ENCODE data around the gene SPRR4.

DNA sequence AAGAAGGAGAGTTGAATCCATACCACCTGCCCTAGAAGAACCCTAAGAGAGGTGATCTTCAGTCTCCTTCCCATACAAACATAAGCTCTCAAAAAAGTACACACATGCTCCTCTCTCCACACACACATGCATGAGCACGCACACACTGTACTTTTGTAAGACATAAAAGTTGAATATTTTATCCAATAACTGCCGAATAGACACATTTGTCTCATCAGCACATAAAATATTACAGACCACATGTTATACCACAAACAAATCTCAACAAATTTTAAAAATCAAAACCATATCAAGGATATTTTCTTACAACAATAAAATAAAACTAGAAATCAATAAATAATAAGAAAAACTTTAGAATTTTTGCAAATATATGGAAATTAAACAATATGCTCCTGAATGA lies 16.1 kb downstream of the SPRR4 start:
- TF ChIP-seq, protein P1, sequence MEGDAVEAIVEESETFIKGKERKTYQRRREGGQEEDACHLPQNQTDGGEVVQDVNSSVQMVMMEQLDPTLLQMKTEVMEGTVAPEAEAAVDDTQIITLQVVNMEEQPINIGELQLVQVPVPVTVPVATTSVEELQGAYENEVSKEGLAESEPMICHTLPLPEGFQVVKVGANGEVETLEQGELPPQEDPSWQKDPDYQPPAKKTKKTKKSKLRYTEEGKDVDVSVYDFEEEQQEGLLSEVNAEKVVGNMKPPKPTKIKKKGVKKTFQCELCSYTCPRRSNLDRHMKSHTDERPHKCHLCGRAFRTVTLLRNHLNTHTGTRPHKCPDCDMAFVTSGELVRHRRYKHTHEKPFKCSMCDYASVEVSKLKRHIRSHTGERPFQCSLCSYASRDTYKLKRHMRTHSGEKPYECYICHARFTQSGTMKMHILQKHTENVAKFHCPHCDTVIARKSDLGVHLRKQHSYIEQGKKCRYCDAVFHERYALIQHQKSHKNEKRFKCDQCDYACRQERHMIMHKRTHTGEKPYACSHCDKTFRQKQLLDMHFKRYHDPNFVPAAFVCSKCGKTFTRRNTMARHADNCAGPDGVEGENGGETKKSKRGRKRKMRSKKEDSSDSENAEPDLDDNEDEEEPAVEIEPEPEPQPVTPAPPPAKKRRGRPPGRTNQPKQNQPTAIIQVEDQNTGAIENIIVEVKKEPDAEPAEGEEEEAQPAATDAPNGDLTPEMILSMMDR (IDR thresholded peaks at IDR 0.05) = no peak
- no peak for TF ChIP-seq EZH2 (IDR thresholded peaks at IDR 0.05; ENCODE audit: borderline replicate concordance, insufficient read depth, low read depth, low read length, poor library complexity, severe bottlenecking)

Data from B cell (primary cell).